ENCODE data around the gene PSRC1.

- TF ChIP-seq CTCF (IDR thresholded peaks at IDR 0.05), result no peak
- no peak for TF ChIP-seq POLR2A (IDR thresholded peaks at IDR 0.05)
Measured at GRCh38 chr1:109315288-109315687, 32.3 kb upstream of the PSRC1 start.

Measured in right lobe of liver (tissue), 4 donors.